Kidney epithelial cell (primary cell): ENCODE measurements around the gene ZIC4. TPM values are rescaled to one million over a fixed set of nuclear protein-coding genes. Genes with fewer than 3 reads are reported as not detected.

ENCODE experiments used
- DNase-seq: peaks from one replicate; pipeline ENCODE4 v3.0.0-alpha.2; 2010; ENCODE audit warnings: low read depth
- H3K27me3 ChIP-seq: 2 replicates; pipeline ENCODE4 v1.6.0; 2011; ENCODE audit warnings: low read length; ENCODE audit not compliant: control insufficient read depth, insufficient read depth
- H3K36me3 ChIP-seq: 2 replicates; pipeline ENCODE4 v1.5.1; 2011; ENCODE audit warnings: low read length; ENCODE audit not compliant: control insufficient read depth, insufficient read depth
- H3K4me3 ChIP-seq: 2 replicates; pipeline ENCODE4 v1.5.1; 2011; ENCODE audit warnings: low read depth, mild to moderate bottlenecking, control low read depth, low read length
- CTCF ChIP-seq: IDR thresholded peaks from 2 replicates; pipeline ENCODE4 v1.5.1; 2011; ENCODE audit warnings: mild to moderate bottlenecking, moderate library complexity, low read length, control low read depth, inconsistent platforms; ENCODE audit not compliant: insufficient read depth, poor library complexity, severe bottlenecking
- total RNA-seq: library from RNA; depleted of rRNA; stranded (reverse); fragments of >200 nt; gene quantifications from 2 replicates; pipeline ENCODE4 v1.2.3, GENCODE V29; 2015

The ZIC4 gene
- total RNA-seq, 1 donor from 2014 or later, result not detected

DNA sequence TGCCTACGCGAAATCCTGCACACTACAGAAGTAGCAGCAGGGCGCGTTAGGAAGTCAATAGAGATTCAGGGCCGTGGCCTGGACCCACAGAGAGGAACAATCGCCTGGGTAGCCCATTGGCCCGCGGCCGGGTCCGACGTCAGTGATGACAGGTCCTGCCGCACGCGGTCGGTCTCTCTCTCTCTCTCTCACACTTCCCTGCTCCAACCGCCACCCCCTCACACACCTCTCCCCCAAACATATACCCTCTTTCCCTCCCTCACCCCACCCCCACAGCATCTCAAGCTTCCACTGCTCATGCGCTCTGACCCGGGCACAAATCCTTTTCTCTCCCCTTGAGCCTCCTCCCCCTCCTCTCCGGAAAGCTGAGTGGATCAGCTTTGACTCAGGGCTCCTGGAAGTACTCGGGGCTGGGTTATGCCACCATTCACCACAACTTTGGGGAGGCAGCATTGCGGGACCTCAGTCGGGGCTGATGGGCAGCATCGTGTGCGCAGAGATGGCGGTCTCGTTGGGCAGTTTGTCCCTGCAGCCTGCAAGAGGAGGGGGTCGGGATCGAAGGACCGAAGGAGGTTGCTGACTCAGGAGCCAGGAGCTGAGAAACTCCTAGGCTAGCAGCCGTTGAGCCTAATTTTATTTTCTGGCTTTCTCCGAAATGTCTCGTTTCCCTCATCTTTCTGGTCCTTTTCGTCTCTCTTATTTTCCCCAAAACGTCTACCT, 9.0 kb downstream of the ZIC4 start:
- peaks cover 73% of the 10 kb centered on the region for H3K27me3 ChIP-seq
- DNase-seq, result no peak
- no peak overlapping the region for H3K4me3 ChIP-seq

GRCh38 chr3:147396712-147397046, 9.7 kb downstream of the ZIC4 start:
- no peak for TF ChIP-seq CTCF
- Histone ChIP-seq H3K4me3 (no peak overlapping the region), H3K36me3 (no peaks in the 10 kb centered on the region), H3K27me3 (peaks cover 77% of the 10 kb centered on the region)
- DNase-seq, result no peak

More for the DNA sequence above, 9.0 kb downstream of the ZIC4 start:
- no peaks in the 10 kb centered on the region for H3K36me3 ChIP-seq
- TF ChIP-seq CTCF, result no peak

GRCh38 chr3:147395899-147396711, 10.2 kb downstream of the ZIC4 start:
- TF ChIP-seq CTCF, result no peak
- Histone ChIP-seq H3K27me3 (peaks cover 81% of the 10 kb centered on the region), H3K4me3 (no peak overlapping the region), H3K36me3 (no peaks in the 10 kb centered on the region)
- no peak for DNase-seq

DNA sequence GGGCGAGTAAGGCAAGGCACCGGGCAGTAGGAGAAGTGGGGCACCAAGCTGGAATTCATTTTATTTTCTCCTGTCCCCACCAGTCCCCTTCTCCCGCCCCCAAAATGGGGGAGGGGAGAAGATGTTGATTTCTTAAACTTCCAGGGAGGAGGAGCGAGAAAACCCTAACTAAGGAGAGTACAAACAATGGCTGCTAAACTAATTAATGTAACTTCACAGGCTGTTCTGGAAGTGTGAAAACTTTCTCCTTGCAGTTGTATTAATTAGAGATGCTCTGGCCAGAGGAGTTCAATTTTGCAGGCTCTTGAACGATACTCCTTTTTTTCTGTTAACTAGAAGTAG, 11.5 kb downstream of the ZIC4 start:
- Histone ChIP-seq H3K27me3 (peaks cover 85% of the 10 kb centered on the region), H3K4me3 (no peak overlapping the region), H3K36me3 (no peaks in the 10 kb centered on the region)
- TF ChIP-seq CTCF, result no peak
- DNase-seq, result no peak

DNA sequence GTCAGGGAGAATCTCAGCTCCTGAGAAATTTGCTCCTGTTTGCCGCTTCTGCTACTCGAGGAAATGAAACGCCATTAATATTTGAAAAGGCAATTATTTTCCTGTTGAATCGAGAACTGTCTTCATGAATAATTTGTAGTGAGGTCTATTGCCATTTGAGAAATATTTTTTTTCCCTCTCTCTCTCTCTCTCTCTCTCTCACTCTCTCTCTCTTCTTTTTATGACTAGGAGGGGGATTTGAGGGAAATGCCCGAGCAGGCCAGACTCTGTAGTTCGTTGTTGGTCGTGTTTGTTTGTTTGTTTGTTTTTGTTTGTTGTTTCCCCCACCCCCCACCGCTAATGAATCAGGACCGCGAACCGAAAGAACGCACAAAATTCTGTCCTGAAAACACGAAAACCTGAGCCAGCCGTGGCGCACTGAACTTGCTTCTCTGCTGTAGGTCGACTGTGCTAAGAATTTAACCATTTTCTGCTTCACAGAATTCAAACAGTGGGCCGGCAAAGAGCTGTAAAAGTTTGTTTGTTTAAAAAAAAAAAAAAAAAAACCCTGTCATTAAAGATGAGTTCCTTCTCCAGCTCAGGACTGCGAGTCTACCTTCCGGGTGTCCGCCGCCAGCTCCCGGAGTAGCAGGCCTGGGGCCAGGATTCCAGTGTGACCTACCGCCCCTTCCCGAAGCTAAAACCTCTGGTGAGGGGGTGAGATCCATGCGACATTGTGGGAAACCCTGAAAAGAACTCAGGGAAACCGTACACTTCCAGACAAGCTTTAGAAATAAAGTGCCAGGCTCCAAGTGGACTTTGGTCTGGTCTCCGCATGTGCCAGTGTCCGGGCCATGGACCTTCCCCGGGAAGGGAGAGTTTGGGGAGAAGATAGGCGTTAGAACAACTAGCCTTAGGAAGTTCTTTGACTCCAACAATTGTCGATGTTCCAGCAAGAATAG, 12.1 kb downstream of the ZIC4 start:
- no peak for TF ChIP-seq CTCF

More for the DNA sequence above, 12.1 kb downstream of the ZIC4 start:
- H3K36me3 ChIP-seq, result no peaks in the 10 kb centered on the region
- peaks cover 88% of the 10 kb centered on the region for H3K27me3 ChIP-seq
- DNase-seq, result no peak
- no peak overlapping the region for H3K4me3 ChIP-seq
